ENCODE data around the gene STAB1.

DNA sequence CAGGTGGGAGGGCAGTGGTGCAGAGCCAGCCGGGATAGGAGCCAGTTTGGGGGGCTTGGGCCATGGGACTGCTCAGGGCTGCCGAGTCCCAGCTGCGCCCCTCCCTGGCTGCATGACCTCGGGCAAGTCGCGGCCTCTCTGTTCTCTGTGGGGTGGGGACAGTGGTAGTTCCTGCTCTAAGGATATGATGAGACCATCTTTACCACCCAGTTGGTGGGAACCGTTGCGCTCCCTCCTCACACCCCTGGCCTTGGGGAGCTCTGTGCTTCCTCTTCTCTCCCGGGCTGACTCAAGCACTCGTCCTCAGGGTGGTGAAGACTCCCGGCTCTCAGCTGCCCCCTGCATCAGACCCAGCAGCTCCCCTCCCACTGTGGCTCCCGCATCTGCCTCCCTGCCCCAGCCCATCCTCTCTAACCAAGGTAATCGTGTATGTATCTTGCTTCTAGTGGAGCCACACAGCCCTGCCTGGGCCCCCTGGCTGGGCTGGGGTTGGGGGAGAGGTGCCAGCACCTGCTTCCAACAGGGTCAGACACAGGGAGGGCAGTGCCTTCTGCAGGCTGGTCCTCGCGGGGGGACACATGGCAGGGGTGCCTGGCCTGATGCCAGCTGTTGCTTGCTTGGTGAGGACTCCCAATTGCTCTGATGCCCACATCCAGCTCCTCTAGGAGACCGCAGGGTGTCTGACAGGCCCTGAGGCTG lies 15.1 kb upstream of the STAB1 start:
- TF ChIP-seq, protein P1, sequence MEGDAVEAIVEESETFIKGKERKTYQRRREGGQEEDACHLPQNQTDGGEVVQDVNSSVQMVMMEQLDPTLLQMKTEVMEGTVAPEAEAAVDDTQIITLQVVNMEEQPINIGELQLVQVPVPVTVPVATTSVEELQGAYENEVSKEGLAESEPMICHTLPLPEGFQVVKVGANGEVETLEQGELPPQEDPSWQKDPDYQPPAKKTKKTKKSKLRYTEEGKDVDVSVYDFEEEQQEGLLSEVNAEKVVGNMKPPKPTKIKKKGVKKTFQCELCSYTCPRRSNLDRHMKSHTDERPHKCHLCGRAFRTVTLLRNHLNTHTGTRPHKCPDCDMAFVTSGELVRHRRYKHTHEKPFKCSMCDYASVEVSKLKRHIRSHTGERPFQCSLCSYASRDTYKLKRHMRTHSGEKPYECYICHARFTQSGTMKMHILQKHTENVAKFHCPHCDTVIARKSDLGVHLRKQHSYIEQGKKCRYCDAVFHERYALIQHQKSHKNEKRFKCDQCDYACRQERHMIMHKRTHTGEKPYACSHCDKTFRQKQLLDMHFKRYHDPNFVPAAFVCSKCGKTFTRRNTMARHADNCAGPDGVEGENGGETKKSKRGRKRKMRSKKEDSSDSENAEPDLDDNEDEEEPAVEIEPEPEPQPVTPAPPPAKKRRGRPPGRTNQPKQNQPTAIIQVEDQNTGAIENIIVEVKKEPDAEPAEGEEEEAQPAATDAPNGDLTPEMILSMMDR (IDR thresholded peaks at IDR 0.05): no peak
- TF ChIP-seq POLR2A (IDR thresholded peaks at IDR 0.05) (no peak), EP300 (IDR thresholded peaks at IDR 0.05) (no peak), POLR2AphosphoS5 (IDR thresholded peaks at IDR 0.05) (no peak)
